Neural cell (in vitro differentiated cells): ENCODE measurements around the gene OR2V1.

Experiments used
- EZH2 ChIP-seq: fragments of 200-600, 300-800 bp; shearing (Covaris generic), sonication (generic); IDR thresholded peaks from 2 replicates; pipeline ENCODE4 v1.6.1; 2014; ENCODE audit warnings: antibody characterized with exemption, low read length, borderline replicate concordance, mild to moderate bottlenecking; ENCODE audit not compliant: insufficient read depth, poor library complexity, severe bottlenecking
- TF ChIP-seq, protein P1 (sequence below): fragments of 450-650 bp; IDR thresholded peaks from 2 replicates; pipeline ENCODE4 v1.5.1; 2014; ENCODE audit warnings: antibody characterized with exemption, mild to moderate bottlenecking, moderate library complexity; ENCODE audit not compliant: poor library complexity, severe bottlenecking
- TF ChIP-seq, protein P2 (sequence below): IDR thresholded peaks from 2 replicates; pipeline ENCODE4 v1.6.1; 2012; ENCODE audit warnings: borderline replicate concordance

DNA sequence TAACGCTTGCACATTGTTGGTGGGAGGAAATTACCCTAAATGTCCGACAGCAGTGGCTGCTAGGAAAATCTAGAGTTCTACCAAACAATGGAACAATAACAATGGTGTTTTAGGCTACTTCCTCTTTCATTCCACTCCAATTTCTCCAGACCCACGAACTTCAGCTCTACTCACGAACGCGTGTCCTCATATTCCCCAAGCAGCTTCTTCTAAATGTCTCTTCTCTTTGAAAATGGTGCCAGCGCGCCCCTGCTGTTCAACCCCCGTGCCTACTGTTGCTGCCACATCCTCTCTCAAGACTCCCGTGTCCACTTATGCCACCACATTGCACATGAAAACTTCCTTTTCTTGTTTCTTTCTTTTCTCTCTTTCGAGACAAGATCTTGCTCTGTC is 42.1 kb upstream of the OR2V1 start:
- TF ChIP-seq, protein P1, sequence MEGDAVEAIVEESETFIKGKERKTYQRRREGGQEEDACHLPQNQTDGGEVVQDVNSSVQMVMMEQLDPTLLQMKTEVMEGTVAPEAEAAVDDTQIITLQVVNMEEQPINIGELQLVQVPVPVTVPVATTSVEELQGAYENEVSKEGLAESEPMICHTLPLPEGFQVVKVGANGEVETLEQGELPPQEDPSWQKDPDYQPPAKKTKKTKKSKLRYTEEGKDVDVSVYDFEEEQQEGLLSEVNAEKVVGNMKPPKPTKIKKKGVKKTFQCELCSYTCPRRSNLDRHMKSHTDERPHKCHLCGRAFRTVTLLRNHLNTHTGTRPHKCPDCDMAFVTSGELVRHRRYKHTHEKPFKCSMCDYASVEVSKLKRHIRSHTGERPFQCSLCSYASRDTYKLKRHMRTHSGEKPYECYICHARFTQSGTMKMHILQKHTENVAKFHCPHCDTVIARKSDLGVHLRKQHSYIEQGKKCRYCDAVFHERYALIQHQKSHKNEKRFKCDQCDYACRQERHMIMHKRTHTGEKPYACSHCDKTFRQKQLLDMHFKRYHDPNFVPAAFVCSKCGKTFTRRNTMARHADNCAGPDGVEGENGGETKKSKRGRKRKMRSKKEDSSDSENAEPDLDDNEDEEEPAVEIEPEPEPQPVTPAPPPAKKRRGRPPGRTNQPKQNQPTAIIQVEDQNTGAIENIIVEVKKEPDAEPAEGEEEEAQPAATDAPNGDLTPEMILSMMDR = no peak
- TF ChIP-seq, protein P2, sequence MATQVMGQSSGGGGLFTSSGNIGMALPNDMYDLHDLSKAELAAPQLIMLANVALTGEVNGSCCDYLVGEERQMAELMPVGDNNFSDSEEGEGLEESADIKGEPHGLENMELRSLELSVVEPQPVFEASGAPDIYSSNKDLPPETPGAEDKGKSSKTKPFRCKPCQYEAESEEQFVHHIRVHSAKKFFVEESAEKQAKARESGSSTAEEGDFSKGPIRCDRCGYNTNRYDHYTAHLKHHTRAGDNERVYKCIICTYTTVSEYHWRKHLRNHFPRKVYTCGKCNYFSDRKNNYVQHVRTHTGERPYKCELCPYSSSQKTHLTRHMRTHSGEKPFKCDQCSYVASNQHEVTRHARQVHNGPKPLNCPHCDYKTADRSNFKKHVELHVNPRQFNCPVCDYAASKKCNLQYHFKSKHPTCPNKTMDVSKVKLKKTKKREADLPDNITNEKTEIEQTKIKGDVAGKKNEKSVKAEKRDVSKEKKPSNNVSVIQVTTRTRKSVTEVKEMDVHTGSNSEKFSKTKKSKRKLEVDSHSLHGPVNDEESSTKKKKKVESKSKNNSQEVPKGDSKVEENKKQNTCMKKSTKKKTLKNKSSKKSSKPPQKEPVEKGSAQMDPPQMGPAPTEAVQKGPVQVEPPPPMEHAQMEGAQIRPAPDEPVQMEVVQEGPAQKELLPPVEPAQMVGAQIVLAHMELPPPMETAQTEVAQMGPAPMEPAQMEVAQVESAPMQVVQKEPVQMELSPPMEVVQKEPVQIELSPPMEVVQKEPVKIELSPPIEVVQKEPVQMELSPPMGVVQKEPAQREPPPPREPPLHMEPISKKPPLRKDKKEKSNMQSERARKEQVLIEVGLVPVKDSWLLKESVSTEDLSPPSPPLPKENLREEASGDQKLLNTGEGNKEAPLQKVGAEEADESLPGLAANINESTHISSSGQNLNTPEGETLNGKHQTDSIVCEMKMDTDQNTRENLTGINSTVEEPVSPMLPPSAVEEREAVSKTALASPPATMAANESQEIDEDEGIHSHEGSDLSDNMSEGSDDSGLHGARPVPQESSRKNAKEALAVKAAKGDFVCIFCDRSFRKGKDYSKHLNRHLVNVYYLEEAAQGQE = no peak
- TF ChIP-seq EZH2 = no peak
